GM13976 (cell line): ENCODE data around the gene ADCY7.

ENCODE experiments used
- DNase-seq: peaks from one replicate; pipeline ENCODE4 v3.0.0; 2012; ENCODE audit warnings: low spot score
- CTCF ChIP-seq: IDR thresholded peaks from 2 replicates; pipeline ENCODE4 v1.5.1; 2012; ENCODE audit warnings: borderline replicate concordance, mild to moderate bottlenecking; ENCODE audit not compliant: insufficient read depth; ENCODE audit errors: extremely low read depth, missing control alignments, control extremely low read depth
- in situ Hi-C: fragments of 300-500 bp; cut with MboI; formaldehyde crosslinking; loops from one replicate; pipeline ENCODE4 v1.12.0; 2022; ENCODE audit warnings: low sequenced_read_pairs, mixed read lengths, inconsistent platforms; ENCODE audit not compliant: unreplicated experiment

Gene ADCY7

DNA sequence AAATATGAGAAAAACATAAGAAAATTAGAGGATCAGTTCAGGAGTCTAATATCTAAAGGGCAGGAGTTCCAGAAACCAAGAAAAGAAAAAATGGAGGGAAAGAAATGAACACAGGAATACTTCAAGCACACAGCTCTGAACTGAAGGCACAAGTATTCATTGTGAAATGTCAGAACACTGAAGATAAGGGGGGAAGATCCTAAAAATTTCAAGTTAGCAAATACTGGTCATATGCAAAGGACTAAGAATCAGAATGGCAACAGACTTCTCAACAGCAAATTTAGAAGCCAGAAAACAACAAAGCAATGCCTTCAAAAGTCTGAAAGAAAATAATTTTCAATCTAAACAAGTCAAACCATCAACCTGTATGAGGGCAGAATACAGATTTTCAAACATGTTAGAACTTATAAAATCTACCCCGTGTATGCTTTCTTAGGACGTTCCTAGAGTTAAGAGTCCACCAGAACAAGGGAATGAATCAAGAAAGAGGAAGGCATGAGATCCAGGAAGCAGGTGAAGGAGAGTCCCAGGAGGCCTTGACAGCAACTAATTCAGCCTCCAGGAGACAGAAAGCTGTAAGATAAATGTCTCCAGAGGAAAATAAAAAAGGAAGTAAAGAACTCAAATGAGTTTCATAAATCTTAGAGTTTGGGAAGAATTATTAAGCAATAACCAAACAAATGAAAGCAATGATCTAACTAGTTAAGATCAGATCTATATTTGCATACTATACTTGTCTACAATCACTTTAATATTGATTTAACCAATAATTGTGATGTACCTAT, 99.6 kb downstream of the ADCY7 start:
- TF ChIP-seq CTCF = no peak
- in situ Hi-C loops = no loop called here
- no peak for DNase-seq
